ENCODE data around the gene MRPS33. TPM values are rescaled to one million over a fixed set of nuclear protein-coding genes. Genes with fewer than 3 reads are reported as not detected.

Gene MRPS33
- total and polyA plus RNA-seq, 9 donors: 20.0 to 82.1 (median 42.1) TPM

- H3K27me3 ChIP-seq: no peaks in the 10 kb centered on the region
- TF ChIP-seq EP300 (IDR thresholded peaks at IDR 0.05) (no peak), POLR2A (IDR thresholded peaks at IDR 0.05) (no peak)
- TF ChIP-seq, protein P1, sequence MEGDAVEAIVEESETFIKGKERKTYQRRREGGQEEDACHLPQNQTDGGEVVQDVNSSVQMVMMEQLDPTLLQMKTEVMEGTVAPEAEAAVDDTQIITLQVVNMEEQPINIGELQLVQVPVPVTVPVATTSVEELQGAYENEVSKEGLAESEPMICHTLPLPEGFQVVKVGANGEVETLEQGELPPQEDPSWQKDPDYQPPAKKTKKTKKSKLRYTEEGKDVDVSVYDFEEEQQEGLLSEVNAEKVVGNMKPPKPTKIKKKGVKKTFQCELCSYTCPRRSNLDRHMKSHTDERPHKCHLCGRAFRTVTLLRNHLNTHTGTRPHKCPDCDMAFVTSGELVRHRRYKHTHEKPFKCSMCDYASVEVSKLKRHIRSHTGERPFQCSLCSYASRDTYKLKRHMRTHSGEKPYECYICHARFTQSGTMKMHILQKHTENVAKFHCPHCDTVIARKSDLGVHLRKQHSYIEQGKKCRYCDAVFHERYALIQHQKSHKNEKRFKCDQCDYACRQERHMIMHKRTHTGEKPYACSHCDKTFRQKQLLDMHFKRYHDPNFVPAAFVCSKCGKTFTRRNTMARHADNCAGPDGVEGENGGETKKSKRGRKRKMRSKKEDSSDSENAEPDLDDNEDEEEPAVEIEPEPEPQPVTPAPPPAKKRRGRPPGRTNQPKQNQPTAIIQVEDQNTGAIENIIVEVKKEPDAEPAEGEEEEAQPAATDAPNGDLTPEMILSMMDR (IDR thresholded peaks at IDR 0.05): no peak
- H3K36me3 ChIP-seq: no peaks in the 10 kb centered on the region
- H3K4me1 ChIP-seq (ENCODE audit: insufficient read depth): no peaks in the 10 kb centered on the region
- H3K4me3 ChIP-seq: no peak overlapping the region
- no peaks in the 10 kb centered on the region for H3K9me3 ChIP-seq
- 47 to 63% (median 49%) methylated on average over 9 of the region's 9 CpGs for WGBS, 3 donors
- no peak for DNase-seq
- H3K27ac ChIP-seq: no peak overlapping the region
- intact Hi-C loops (cut with DNase I): no loop called here
Measured at GRCh38 chr7:140972876-140973829, 41.6 kb downstream of the MRPS33 start.

DNA sequence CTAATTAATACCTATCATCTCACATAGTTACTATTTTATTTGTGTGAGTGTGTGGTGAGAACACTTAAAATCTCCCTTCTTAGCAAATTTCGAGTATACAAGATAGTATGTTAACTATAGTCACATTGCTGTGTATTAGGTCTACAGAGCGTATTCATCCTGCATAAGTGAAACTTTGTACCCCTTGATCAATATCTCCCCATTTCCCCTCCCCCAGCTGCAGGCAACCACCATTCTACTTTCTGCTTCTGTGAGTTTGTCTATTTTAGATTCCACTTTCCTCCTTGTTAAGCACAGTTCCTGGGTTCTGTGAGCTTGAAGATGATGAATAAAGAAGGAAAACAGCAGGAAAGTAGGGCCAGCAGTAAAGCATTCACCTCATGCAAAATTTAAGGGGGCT lies 42.4 kb downstream of the MRPS33 start:
- H3K27me3 ChIP-seq: no peaks in the 10 kb centered on the region
- no peak overlapping the region for H3K4me3 ChIP-seq
- no peak for DNase-seq
- intact Hi-C loops (cut with DNase I): no loop called here
- H3K27ac ChIP-seq: no peak overlapping the region
- H3K4me1 ChIP-seq (ENCODE audit: insufficient read depth): no peaks in the 10 kb centered on the region
- 82 to 88% (median 84%) methylated on average over 2 of the region's 2 CpGs for WGBS, 3 donors
- H3K36me3 ChIP-seq: no peaks in the 10 kb centered on the region
- TF ChIP-seq, protein P1 (IDR thresholded peaks at IDR 0.05): no peak
- no peak for TF ChIP-seq POLR2A (IDR thresholded peaks at IDR 0.05)
- no peak for TF ChIP-seq EP300 (IDR thresholded peaks at IDR 0.05)
- H3K9me3 ChIP-seq: no peaks in the 10 kb centered on the region

- WGBS, 3 donors: 48 to 62% (median 62%) methylated on average over 2 of the region's 2 CpGs
- no peak for DNase-seq
- intact Hi-C loops (cut with DNase I): no loop called here
- Histone ChIP-seq H3K27ac (no peak overlapping the region), H3K9me3 (no peaks in the 10 kb centered on the region), H3K4me3 (no peak overlapping the region), H3K4me1 (ENCODE audit: insufficient read depth) (no peaks in the 10 kb centered on the region), H3K27me3 (no peaks in the 10 kb centered on the region), H3K36me3 (no peaks in the 10 kb centered on the region)
- TF ChIP-seq, protein P1 (IDR thresholded peaks at IDR 0.05): no peak
- no peak for TF ChIP-seq POLR2A (IDR thresholded peaks at IDR 0.05)
Measured at GRCh38 chr7:140967438-140967837, 47.3 kb downstream of the MRPS33 start.

- Histone ChIP-seq H3K36me3 (no peaks in the 10 kb centered on the region), H3K4me3 (no peak overlapping the region), H3K27ac (no peak overlapping the region), H3K9me3 (no peaks in the 10 kb centered on the region), H3K27me3 (no peaks in the 10 kb centered on the region), H3K4me1 (ENCODE audit: insufficient read depth) (no peaks in the 10 kb centered on the region)
- 56 to 61% (median 57%) methylated on average over 5 of the region's 5 CpGs for WGBS, 3 donors
- intact Hi-C loops (cut with DNase I): no loop called here
- no peak for DNase-seq
- TF ChIP-seq POLR2A (IDR thresholded peaks at IDR 0.05) (no peak), EP300 (IDR thresholded peaks at IDR 0.05) (no peak)
- TF ChIP-seq, protein P1 (IDR thresholded peaks at IDR 0.05): no peak
Measured at GRCh38 chr7:140966561-140967233, 48.1 kb downstream of the MRPS33 start.
